ENCODE measurements around the gene BCAS3.
"Not testable (repeated sequence)": the region's sequence is repeated elsewhere in the genome, so short reads cannot be mapped to it uniquely, and the experiment has no call there.

BCAS3 gene

GRCh38 chr17:60888812-60889709 lies 211.4 kb downstream of the BCAS3 start:
- DNase-seq = no peak

- DNase-seq = no peak
These were observed 213.5 kb downstream of the BCAS3 start for GRCh38 chr17:60891149-60891548.

GRCh38 chr17:60893475-60893874 lies 215.8 kb downstream of the BCAS3 start:
- no peak for DNase-seq

- DNase-seq = no peak
These were observed 219.3 kb downstream of the BCAS3 start for GRCh38 chr17:60896996-60897395.

GRCh38 chr17:60899115-60899514 lies 221.5 kb downstream of the BCAS3 start:
- DNase-seq = no peak

- no peak for DNase-seq
These were observed 223.0 kb downstream of the BCAS3 start for GRCh38 chr17:60900688-60901087.

- DNase-seq = no peak
These were observed 223.6 kb downstream of the BCAS3 start for GRCh38 chr17:60901242-60901641.

GRCh38 chr17:60901806-60902205 lies 224.2 kb downstream of the BCAS3 start:
- DNase-seq = no peak

- no peak for DNase-seq
These were observed 224.7 kb downstream of the BCAS3 start for GRCh38 chr17:60902399-60902798.

- no peak for DNase-seq
These were observed 226.9 kb downstream of the BCAS3 start for GRCh38 chr17:60904582-60904981.

GRCh38 chr17:60905709-60906108 lies 228.1 kb downstream of the BCAS3 start:
- DNase-seq = no peak

- DNase-seq = no peak
These were observed 230.7 kb downstream of the BCAS3 start for GRCh38 chr17:60908324-60908723.

- DNase-seq = no peak
These were observed 231.8 kb downstream of the BCAS3 start for GRCh38 chr17:60909405-60909804.

- no peak for DNase-seq
These were observed 232.8 kb downstream of the BCAS3 start for GRCh38 chr17:60910415-60910814.

GRCh38 chr17:60914078-60914477 lies 236.4 kb downstream of the BCAS3 start:
- no peak for DNase-seq

- no peak for DNase-seq
These were observed 238.4 kb downstream of the BCAS3 start for GRCh38 chr17:60916043-60916442.

- no peak for DNase-seq
These were observed 242.5 kb downstream of the BCAS3 start for GRCh38 chr17:60920107-60920506.

GRCh38 chr17:60923000-60923399 lies 245.3 kb downstream of the BCAS3 start:
- DNase-seq = no peak

- DNase-seq = no peak
These were observed 249.0 kb downstream of the BCAS3 start for GRCh38 chr17:60926466-60927183.

- DNase-seq = no peak
These were observed 256.1 kb downstream of the BCAS3 start for GRCh38 chr17:60933739-60934138.

- DNase-seq = no peak
These were observed 257.1 kb downstream of the BCAS3 start for GRCh38 chr17:60934723-60935122.

GRCh38 chr17:60935991-60936390 lies 258.3 kb downstream of the BCAS3 start:
- DNase-seq = not testable (repeated sequence)

- DNase-seq = no peak
These were observed 261.7 kb downstream of the BCAS3 start for GRCh38 chr17:60939318-60939717.

- no peak for DNase-seq
These were observed 263.4 kb downstream of the BCAS3 start for GRCh38 chr17:60941028-60941427.

Measured in activated CD4-positive, CD25-positive, alpha-beta regulatory T cell (primary cell).